SIG-M5 treated with dmso at 0.1 percent for 504 hours (cell line): ENCODE measurements around the gene TMC7.

Source experiments
- DNase-seq: peaks from one replicate; lab custom pipeline; 2025; ENCODE audit not compliant: unreplicated experiment; lab: John Stamatoyannopoulos, UW

Gene TMC7

DNA sequence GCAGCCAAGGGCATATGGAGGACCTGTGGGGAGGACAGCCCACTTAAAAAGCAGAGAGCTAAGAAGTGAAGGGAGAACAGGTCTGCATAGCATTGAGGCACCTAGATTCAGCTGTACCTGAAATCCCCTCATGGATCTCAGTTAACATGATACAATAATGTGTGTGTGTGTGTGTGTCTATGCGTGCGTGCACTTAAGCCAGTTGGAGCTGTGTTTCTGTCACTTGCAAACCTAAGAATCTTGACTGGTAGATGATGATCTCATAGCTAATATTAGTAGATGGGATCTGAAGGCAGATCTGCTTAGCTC lies 128.3 kb downstream of the TMC7 start:
- no peak for DNase-seq
